DOHH2 (cell line): ENCODE data around the gene TMED5.

Experiments used
- H3F3A ChIP-seq: fragments of 200-600 bp; sonication (generic), shearing (Covaris generic); 2 replicates; pipeline ENCODE4 v1.6.0; 2016; ENCODE audit warnings: antibody characterized with exemption, mild to moderate bottlenecking; ENCODE audit not compliant: control insufficient read depth, insufficient read depth
- H3K27ac ChIP-seq: fragments of 200-600 bp; sonication (generic); 2 replicates; pipeline ENCODE4 v1.5.1; 2014; ENCODE audit warnings: low read depth, mild to moderate bottlenecking, low read length, moderate library complexity
- H3K27me3 ChIP-seq: fragments of 200-600 bp; sonication (generic); 2 replicates; pipeline ENCODE4 v1.6.1; 2014; ENCODE audit warnings: mild to moderate bottlenecking, low read length, mixed read lengths; ENCODE audit not compliant: control insufficient read depth
- H3K36me3 ChIP-seq: fragments of 200-600 bp; sonication (generic); 2 replicates; pipeline ENCODE4 v1.6.1; 2014; ENCODE audit warnings: mild to moderate bottlenecking, low read length, moderate library complexity, mixed read lengths; ENCODE audit not compliant: control insufficient read depth
- H3K4me1 ChIP-seq: fragments of 200-600 bp; sonication (generic); 2 replicates; pipeline ENCODE4 v1.6.1; 2014; ENCODE audit warnings: mild to moderate bottlenecking, low read length, mixed read lengths; ENCODE audit not compliant: control insufficient read depth
- H3K4me2 ChIP-seq: fragments of 200-600 bp; sonication (generic); 2 replicates; pipeline ENCODE4 v1.6.0; 2014; ENCODE audit warnings: mild to moderate bottlenecking, low read length, moderate library complexity
- H3K4me3 ChIP-seq: fragments of 200-600 bp; sonication (generic); 2 replicates; pipeline ENCODE4 v1.5.1; 2014; ENCODE audit warnings: mild to moderate bottlenecking, low read length, mixed read lengths
- H3K79me2 ChIP-seq: fragments of 200-600 bp; sonication (generic); 2 replicates; pipeline ENCODE4 v1.6.1; 2014; ENCODE audit warnings: mild to moderate bottlenecking, low read length, mixed read lengths; ENCODE audit not compliant: control insufficient read depth
- H3K9me2 ChIP-seq: fragments of 200-600 bp; sonication (generic); replicated peaks from 2 replicates; pipeline ENCODE4 v1.6.1; 2014; ENCODE audit warnings: mild to moderate bottlenecking, low read length, mixed read lengths; ENCODE audit not compliant: control insufficient read depth
- H3K9me3 ChIP-seq: fragments of 200-600 bp; sonication (generic); 2 replicates; pipeline ENCODE4 v1.6.1; 2014; ENCODE audit warnings: antibody characterized with exemption, low read length, mixed read lengths; ENCODE audit not compliant: control insufficient read depth, insufficient read depth
- H4K20me1 ChIP-seq: fragments of 200-600 bp; sonication (generic); 2 replicates; pipeline ENCODE4 v1.6.0; 2014; ENCODE audit warnings: low read depth, mild to moderate bottlenecking, antibody characterized with exemption, low read length, moderate library complexity; ENCODE audit not compliant: control insufficient read depth, insufficient read depth
- CTCF ChIP-seq: fragments of 200-600 bp; sonication (generic); IDR thresholded peaks from one replicate; pipeline ENCODE4 v1.5.1; 2014; ENCODE audit warnings: antibody characterized with exemption, mild to moderate bottlenecking, low read depth, low read length; ENCODE audit not compliant: poor library complexity, severe bottlenecking
- EZH2phosphoT487 ChIP-seq: fragments of 200-600 bp; sonication (generic); IDR thresholded peaks from 2 replicates; pipeline ENCODE4 v1.6.1; 2017; ENCODE audit warnings: borderline replicate concordance, mild to moderate bottlenecking, antibody characterized with exemption, low read length, moderate library complexity, mixed read lengths

Gene TMED5

DNA sequence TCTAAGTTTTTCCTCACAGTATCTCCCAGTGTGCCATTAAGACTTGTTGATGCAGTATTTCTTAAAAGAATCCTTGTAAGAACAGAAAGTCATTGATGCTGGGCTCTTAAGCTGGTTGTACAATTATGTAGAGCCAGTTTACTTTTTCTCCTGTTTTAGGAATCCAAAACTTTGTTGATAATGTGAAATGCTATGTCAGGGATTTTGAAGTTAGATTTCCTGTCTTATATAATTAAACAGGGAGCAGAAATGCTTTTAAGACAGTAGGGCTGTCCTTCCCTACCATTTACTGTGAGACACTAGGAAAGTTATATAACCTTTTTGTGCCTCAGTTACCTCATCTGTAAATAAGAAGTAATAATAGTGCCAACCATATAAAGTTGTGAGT is 26.3 kb upstream of the TMED5 start:
- H3K4me2 ChIP-seq = no peak overlapping the region
- no peaks in the 10 kb centered on the region for H3K9me2 ChIP-seq
- no peaks in the 10 kb centered on the region for H3K9me3 ChIP-seq
- no peak overlapping the region for H3K4me3 ChIP-seq
- H3K27ac ChIP-seq = no peak overlapping the region
- H4K20me1 ChIP-seq = no peaks in the 10 kb centered on the region
- no peaks in the 10 kb centered on the region for H3K79me2 ChIP-seq
- no peaks in the 10 kb centered on the region for H3K4me1 ChIP-seq
- no peak for TF ChIP-seq EZH2phosphoT487
- TF ChIP-seq CTCF = no peak
- H3K27me3 ChIP-seq = no peaks in the 10 kb centered on the region
- H3K36me3 ChIP-seq = peaks cover 83% of the 10 kb centered on the region
- H3F3A ChIP-seq = no peaks in the 10 kb centered on the region

DNA sequence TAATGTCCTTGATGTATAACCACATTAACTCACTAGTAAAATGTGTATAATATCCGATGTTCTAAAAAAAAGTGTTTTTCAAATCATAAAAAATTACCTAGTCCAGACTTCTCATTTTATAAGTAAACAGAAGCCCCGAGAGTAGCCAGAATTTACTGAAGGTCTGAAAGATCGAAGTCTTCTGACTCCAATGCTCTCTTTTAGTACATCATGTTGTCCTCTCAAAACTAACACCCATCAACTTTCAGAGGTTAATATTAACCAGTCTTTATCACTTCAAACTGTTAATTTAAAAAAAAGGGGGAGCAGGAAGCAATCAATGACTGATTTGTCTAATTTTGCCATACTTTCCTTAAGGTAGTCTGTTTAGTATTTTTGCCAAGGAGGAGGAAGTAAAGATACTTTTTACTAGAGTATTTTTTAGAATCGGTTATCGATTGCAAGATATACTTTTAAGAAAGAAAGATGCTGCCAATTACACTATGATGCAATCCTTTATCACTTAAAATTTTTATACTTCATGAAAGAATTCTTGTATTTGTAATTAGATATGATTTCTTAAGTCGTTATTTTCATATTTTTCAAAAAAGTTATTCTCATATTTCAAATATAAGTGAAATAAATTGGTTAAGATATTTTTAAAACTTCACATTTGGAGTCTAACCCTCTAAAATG is 25.8 kb upstream of the TMED5 start:
- H3F3A ChIP-seq = no peaks in the 10 kb centered on the region
- H3K9me2 ChIP-seq = no peaks in the 10 kb centered on the region
- H3K27ac ChIP-seq = no peak overlapping the region
- H3K4me3 ChIP-seq = no peak overlapping the region
- H3K36me3 ChIP-seq = peaks cover 79% of the 10 kb centered on the region
- no peaks in the 10 kb centered on the region for H3K27me3 ChIP-seq
- H3K4me1 ChIP-seq = no peaks in the 10 kb centered on the region
- no peaks in the 10 kb centered on the region for H3K9me3 ChIP-seq
- no peaks in the 10 kb centered on the region for H3K79me2 ChIP-seq
- TF ChIP-seq EZH2phosphoT487 (no peak), CTCF (no peak)
- no peak overlapping the region for H3K4me2 ChIP-seq
- H4K20me1 ChIP-seq = no peaks in the 10 kb centered on the region

DNA sequence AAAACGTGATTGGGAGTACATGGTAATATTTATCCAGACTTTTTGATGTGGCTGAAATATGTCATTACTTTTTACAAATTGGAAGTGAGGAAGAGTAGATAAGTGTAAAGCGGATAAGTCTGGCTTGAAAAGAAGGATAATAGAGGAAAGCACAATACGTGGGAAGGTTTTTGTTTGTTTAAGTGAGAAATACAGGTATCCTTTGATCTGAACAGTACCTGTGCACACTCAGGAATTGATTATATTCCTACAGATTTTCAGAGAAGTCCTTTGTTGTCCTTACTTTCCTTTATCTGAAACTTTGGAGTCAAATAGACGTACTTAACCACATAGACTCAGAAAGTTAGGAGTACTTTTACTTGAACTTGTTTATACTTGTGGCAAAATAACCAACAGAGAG is 20.5 kb upstream of the TMED5 start:
- Histone ChIP-seq H3K27ac (no peak overlapping the region), H3K4me2 (no peak overlapping the region), H3K4me3 (no peak overlapping the region), H3K79me2 (no peaks in the 10 kb centered on the region), H3K4me1 (no peaks in the 10 kb centered on the region), H3K36me3 (peaks cover 76% of the 10 kb centered on the region), H3K27me3 (no peaks in the 10 kb centered on the region), H4K20me1 (no peaks in the 10 kb centered on the region), H3F3A (no peaks in the 10 kb centered on the region), H3K9me2 (no peaks in the 10 kb centered on the region), H3K9me3 (no peaks in the 10 kb centered on the region)
- TF ChIP-seq EZH2phosphoT487 (no peak), CTCF (no peak)
